Measurements from ENCODE around the gene GFRA1.

The GFRA1 gene

DNA sequence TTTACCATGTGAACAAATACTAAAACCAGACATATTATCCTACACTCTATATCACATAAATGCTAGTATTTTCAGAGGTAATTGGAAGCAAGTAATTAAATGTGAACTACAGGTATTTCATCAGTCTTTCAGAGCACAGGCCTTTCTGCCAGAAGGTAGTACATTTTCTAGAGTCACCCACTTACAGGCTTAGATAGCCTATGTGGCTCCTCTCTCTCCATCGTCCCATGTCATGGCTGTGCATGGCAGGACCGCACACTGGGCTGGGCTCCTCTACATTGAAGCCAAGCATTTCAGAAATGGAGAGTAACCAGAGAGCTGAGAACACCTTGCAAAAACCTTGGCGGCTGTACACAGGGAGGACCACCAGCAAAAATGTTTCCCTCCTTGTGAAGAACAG lies 49.7 kb downstream of the GFRA1 start:
- ChIA-PET POLR2A (no interaction called here), CTCF (no interaction called here)
- TF ChIP-seq, protein P1, sequence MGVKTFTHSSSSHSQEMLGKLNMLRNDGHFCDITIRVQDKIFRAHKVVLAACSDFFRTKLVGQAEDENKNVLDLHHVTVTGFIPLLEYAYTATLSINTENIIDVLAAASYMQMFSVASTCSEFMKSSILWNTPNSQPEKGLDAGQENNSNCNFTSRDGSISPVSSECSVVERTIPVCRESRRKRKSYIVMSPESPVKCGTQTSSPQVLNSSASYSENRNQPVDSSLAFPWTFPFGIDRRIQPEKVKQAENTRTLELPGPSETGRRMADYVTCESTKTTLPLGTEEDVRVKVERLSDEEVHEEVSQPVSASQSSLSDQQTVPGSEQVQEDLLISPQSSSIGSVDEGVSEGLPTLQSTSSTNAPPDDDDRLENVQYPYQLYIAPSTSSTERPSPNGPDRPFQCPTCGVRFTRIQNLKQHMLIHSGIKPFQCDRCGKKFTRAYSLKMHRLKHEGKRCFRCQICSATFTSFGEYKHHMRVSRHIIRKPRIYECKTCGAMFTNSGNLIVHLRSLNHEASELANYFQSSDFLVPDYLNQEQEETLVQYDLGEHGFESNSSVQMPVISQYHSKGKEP (tag by site-specific recombination; IDR thresholded peaks at IDR 0.05) = no peak
- TF ChIP-seq ZFP37 (tag by site-specific recombination; IDR thresholded peaks at IDR 0.05) (no peak), ZNF791 (tag by site-specific recombination; IDR thresholded peaks at IDR 0.05) (no peak), ZNF140 (tag by site-specific recombination; IDR thresholded peaks at IDR 0.05) (no peak), ZNF658 (tag by site-specific recombination; IDR thresholded peaks at IDR 0.05) (no peak), ZNF600 (tag by site-specific recombination; IDR thresholded peaks at IDR 0.05) (no peak), ZNF529 (tag by site-specific recombination; IDR thresholded peaks at IDR 0.05; ENCODE audit: insufficient replicate concordance) (no peak), ZNF157 (tag by site-specific recombination; IDR thresholded peaks at IDR 0.05) (no peak), ZNF555 (tag by site-specific recombination; conservative IDR thresholded peaks at IDR 0.05) (no peak), ZNF623 (tag by site-specific recombination; IDR thresholded peaks at IDR 0.05) (no peak), ZNF184 (tag by site-specific recombination; IDR thresholded peaks at IDR 0.05) (no peak), HOXD13 (CRISPR knock-in tag; IDR thresholded peaks at IDR 0.05; ENCODE audit: borderline replicate concordance) (no peak), TCF7L2 (IDR thresholded peaks at IDR 0.05; ENCODE audit: borderline replicate concordance, low read depth, low read length) (no peak)
- TF ChIP-seq, protein P2, sequence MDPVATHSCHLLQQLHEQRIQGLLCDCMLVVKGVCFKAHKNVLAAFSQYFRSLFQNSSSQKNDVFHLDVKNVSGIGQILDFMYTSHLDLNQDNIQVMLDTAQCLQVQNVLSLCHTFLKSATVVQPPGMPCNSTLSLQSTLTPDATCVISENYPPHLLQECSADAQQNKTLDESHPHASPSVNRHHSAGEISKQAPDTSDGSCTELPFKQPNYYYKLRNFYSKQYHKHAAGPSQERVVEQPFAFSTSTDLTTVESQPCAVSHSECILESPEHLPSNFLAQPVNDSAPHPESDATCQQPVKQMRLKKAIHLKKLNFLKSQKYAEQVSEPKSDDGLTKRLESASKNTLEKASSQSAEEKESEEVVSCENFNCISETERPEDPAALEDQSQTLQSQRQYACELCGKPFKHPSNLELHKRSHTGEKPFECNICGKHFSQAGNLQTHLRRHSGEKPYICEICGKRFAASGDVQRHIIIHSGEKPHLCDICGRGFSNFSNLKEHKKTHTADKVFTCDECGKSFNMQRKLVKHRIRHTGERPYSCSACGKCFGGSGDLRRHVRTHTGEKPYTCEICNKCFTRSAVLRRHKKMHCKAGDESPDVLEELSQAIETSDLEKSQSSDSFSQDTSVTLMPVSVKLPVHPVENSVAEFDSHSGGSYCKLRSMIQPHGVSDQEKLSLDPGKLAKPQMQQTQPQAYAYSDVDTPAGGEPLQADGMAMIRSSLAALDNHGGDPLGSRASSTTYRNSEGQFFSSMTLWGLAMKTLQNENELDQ (tag by site-specific recombination; IDR thresholded peaks at IDR 0.05; ENCODE audit: low read depth) = no peak
- TF ChIP-seq, protein P3, sequence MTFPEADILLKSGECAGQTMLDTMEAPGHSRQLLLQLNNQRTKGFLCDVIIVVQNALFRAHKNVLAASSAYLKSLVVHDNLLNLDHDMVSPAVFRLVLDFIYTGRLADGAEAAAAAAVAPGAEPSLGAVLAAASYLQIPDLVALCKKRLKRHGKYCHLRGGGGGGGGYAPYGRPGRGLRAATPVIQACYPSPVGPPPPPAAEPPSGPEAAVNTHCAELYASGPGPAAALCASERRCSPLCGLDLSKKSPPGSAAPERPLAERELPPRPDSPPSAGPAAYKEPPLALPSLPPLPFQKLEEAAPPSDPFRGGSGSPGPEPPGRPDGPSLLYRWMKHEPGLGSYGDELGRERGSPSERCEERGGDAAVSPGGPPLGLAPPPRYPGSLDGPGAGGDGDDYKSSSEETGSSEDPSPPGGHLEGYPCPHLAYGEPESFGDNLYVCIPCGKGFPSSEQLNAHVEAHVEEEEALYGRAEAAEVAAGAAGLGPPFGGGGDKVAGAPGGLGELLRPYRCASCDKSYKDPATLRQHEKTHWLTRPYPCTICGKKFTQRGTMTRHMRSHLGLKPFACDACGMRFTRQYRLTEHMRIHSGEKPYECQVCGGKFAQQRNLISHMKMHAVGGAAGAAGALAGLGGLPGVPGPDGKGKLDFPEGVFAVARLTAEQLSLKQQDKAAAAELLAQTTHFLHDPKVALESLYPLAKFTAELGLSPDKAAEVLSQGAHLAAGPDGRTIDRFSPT (tag by site-specific recombination; IDR thresholded peaks at IDR 0.05) = no peak
- TF ChIP-seq, protein P4, sequence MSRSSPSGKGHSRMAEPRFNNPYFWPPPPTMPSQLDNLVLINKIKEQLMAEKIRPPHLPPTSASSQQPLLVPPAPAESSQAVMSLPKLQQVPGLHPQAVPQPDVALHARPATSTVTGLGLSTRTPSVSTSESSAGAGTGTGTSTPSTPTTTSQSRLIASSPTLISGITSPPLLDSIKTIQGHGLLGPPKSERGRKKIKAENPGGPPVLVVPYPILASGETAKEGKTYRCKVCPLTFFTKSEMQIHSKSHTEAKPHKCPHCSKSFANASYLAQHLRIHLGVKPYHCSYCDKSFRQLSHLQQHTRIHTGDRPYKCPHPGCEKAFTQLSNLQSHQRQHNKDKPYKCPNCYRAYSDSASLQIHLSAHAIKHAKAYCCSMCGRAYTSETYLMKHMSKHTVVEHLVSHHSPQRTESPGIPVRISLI (tag by site-specific recombination; IDR thresholded peaks at IDR 0.05) = no peak
- no peaks in the 10 kb centered on the region for H3K36me3 ChIP-seq (ENCODE audit: control insufficient read depth in 2 of 2, insufficient read depth in 1 of 2, low read length in 2 of 2)
- H3K4me3 ChIP-seq (ENCODE audit: low read depth, low read length) = no peak overlapping the region
- no peaks in the 10 kb centered on the region for H3K9me3 ChIP-seq (ENCODE audit: control insufficient read depth, insufficient read depth, low read depth, low read length)
- no peak overlapping the region for H3K27ac ChIP-seq (ENCODE audit: extremely low read depth, low read depth, low read length)
- peaks cover 6% of the 10 kb centered on the region for H3K4me1 ChIP-seq (ENCODE audit: control insufficient read depth, insufficient read depth, low read length)

DNA sequence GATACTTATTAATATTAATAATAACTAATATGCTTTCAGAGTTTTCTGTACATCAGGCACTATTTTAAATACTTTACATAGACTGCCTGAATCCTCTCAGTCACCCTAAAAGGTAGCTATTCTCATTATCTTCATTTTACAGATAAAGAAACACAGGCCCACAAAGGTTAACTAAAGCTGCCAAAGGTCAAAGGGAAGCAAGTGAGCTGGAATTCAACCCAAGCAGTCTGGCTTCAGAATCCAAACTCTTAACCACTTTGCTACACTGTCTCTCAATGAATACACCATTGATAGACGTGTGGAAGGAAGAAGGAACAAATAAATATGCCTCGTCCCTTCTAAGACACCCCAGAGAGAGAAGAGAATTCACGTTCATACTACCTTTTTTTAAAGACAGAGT lies 52.0 kb downstream of the GFRA1 start:
- no peaks in the 10 kb centered on the region for H3K36me3 ChIP-seq (ENCODE audit: control insufficient read depth in 2 of 2, insufficient read depth in 1 of 2, low read length in 2 of 2)
- ChIA-PET CTCF (no interaction called here), POLR2A (no interaction called here)

More for the DNA sequence above, 52.0 kb downstream of the GFRA1 start:
- TF ChIP-seq ZSCAN30 (tag by site-specific recombination; IDR thresholded peaks at IDR 0.05) (no peak), ZNF214 (tag by site-specific recombination; IDR thresholded peaks at IDR 0.05; ENCODE audit: borderline replicate concordance) (no peak), GLIS1 (tag by site-specific recombination; IDR thresholded peaks at IDR 0.05) (no peak), ZNF776 (tag by site-specific recombination; IDR thresholded peaks at IDR 0.05; ENCODE audit: borderline replicate concordance) (no peak), ZNF654 (tag by site-specific recombination; IDR thresholded peaks at IDR 0.05; ENCODE audit: low read depth) (no peak), ZNF707 (tag by site-specific recombination; IDR thresholded peaks at IDR 0.05) (no peak), RBAK (tag by site-specific recombination; IDR thresholded peaks at IDR 0.05) (no peak)
- H3K27ac ChIP-seq (ENCODE audit: extremely low read depth, low read depth, low read length) = no peak overlapping the region
- peaks cover 8% of the 10 kb centered on the region for H3K4me1 ChIP-seq (ENCODE audit: control insufficient read depth, insufficient read depth, low read length)
- H3K4me3 ChIP-seq (ENCODE audit: low read depth, low read length) = no peak overlapping the region
- H3K9me3 ChIP-seq (ENCODE audit: control insufficient read depth, insufficient read depth, low read depth, low read length) = no peaks in the 10 kb centered on the region

Measured in HEK293 (cell line).